Neutrophil (primary cell): ENCODE measurements around the gene TRABD2B.

Experiments
- H3K27ac ChIP-seq: fragments of 200-600 bp; sonication (generic); 2 replicates; pipeline ENCODE4 v1.5.1; 2016; ENCODE audit warnings: mild to moderate bottlenecking, moderate library complexity
- H3K27me3 ChIP-seq: fragments of 200-600 bp; sonication (generic); 2 replicates; pipeline ENCODE4 v1.6.0; 2016; ENCODE audit warnings: mild to moderate bottlenecking
- H3K36me3 ChIP-seq: fragments of 200-600 bp; sonication (generic); 2 replicates; pipeline ENCODE4 v1.5.1; 2017
- H3K4me1 ChIP-seq, 2 experiments: fragments of 200-600 bp in 1 of 2; sonication (generic) in 1 of 2; 1 replicate in 1 of 2; 2 replicates in 1 of 2; pipeline versions ENCODE4 v1.5.1 to v1.6.1; 2013 to 2016; ENCODE audit warnings: low read depth in 1 of 2, low read length in 1 of 2, mild to moderate bottlenecking in 1 of 2, moderate library complexity in 1 of 2; ENCODE audit not compliant: control insufficient read depth in 1 of 2, insufficient read depth in 1 of 2
- H3K4me3 ChIP-seq, 2 experiments: fragments of 200-600 bp in 1 of 2; sonication (generic) in 1 of 2; 1 replicate in 1 of 2; 2 replicates in 1 of 2; pipeline ENCODE4 v1.5.1; 2013 to 2016; ENCODE audit warnings: low read depth in 1 of 2, low read length in 1 of 2, mild to moderate bottlenecking in 1 of 2, moderate library complexity in 1 of 2
- H3K9me3 ChIP-seq: fragments of 200-600 bp; sonication (generic); 2 replicates; pipeline ENCODE4 v1.5.1; 2016
- TF ChIP-seq, protein P1 (sequence below): fragments of 200-600 bp; sonication (generic); IDR thresholded peaks from 2 replicates; pipeline ENCODE4 v1.5.1; 2016; ENCODE audit warnings: antibody characterized with exemption

TRABD2B gene

DNA sequence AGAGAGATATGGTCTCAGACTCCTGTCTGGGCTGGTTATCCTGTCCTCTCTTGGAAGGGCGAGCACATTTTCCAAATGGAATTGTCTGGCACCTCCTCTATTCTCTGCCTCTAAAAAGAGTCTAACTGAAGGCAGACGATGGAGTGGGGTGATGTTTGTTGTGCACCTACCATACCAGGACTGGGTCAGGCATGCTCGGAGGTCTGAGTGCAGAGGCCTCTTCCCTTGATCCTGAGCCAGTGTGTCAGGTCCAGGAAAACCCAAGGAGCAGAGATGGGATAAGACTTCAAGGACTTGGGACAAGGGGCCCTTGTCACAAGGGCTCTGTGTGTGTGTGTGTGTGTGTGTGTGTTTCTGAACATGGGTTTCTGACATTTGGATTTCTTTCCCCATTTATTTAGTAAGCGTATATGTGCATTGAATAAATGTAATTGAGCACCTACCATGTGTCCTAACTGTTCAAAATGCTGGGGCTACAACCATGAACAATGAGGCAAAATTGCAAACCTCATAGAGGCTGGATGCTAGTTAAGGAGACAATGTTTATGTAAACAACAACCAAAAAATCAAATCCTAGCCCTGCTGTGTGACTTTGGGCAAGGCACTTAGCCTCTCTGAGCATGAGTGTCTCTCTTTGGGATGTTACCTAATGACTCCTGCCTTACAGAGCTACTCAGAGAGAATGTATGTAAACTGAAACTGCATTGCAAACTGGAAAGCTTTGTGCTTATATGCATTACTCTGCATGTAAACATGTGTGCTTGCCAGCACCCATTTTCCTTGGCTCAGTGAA, 283.0 kb downstream of the TRABD2B start:
- Histone ChIP-seq H3K4me3 (no peak overlapping the region), H3K27me3 (peaks cover 100% of the 10 kb centered on the region), H3K27ac (no peak overlapping the region), H3K4me1 (peaks cover 0 to 8% of the 10 kb centered on the region in 2 experiments), H3K36me3 (no peaks in the 10 kb centered on the region), H3K9me3 (no peaks in the 10 kb centered on the region)
- TF ChIP-seq, protein P1, sequence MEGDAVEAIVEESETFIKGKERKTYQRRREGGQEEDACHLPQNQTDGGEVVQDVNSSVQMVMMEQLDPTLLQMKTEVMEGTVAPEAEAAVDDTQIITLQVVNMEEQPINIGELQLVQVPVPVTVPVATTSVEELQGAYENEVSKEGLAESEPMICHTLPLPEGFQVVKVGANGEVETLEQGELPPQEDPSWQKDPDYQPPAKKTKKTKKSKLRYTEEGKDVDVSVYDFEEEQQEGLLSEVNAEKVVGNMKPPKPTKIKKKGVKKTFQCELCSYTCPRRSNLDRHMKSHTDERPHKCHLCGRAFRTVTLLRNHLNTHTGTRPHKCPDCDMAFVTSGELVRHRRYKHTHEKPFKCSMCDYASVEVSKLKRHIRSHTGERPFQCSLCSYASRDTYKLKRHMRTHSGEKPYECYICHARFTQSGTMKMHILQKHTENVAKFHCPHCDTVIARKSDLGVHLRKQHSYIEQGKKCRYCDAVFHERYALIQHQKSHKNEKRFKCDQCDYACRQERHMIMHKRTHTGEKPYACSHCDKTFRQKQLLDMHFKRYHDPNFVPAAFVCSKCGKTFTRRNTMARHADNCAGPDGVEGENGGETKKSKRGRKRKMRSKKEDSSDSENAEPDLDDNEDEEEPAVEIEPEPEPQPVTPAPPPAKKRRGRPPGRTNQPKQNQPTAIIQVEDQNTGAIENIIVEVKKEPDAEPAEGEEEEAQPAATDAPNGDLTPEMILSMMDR, result no peak

DNA sequence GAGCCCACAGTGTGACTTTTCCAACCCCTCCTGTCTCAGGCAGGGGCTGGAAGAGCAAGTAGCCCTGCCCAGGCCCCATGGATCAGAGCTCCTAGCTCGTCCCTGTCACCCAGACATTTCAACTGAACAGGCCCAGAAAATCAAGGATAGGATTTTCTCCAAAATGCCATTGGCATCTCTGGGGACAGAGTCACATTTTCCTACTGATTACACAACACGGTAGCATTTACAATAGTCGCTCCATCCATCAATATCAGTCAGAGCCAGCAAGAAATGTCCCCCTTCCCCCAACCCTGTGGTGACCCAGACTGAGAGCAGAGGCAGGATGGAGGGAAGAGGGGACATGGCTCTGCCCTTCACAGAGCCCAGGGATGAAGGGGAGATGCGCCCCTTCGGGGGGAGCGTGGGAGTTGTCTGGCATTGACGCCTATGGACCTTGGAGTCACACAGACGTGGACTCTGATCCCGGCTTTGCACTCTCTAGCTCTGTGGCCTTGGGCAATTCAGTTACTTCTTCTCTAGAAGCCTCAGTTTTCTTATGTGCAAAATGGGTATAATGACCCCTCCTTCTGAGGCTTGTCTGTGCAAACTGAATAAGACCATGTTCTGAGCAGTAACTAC, 283.7 kb downstream of the TRABD2B start:
- TF ChIP-seq, protein P1, result no peak

DNA sequence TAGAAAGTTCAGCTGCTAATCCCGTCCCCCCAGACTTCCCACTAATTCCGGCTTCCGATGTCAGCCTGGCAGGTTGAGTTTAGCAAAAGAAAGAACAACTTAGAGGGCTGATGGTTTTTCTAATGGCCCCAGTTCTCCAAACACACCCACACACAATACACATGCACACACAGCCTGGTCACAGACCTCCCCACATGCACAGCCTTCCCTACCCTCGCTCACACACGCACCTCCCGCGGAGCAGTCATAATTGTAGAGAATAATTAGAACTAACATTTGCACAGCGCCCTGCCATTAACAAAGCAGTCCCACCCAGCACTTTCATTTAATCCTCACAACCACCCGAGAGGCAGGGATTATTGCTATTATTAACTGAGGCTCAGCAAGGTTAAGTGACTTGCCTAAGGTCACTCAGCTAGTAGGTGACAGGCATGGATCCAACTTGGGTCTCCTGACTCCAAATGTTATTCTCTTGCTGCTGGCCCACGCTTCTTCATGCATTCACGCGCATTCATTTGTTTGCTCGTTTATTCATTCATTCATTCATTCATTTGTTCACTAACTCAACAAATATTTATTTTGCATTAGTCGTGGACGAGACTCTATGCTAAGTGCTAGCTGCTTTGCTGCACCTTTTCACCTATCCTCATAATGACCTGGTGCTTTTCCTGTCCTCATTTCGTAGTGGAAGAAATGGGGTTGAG, 284.4 kb downstream of the TRABD2B start:
- no peak overlapping the region for H3K27ac ChIP-seq
- no peaks in the 10 kb centered on the region for H3K9me3 ChIP-seq
- H3K36me3 ChIP-seq, result no peaks in the 10 kb centered on the region
- TF ChIP-seq, protein P1, result no peak
- peaks cover 0 to 8% of the 10 kb centered on the region in 2 experiments for H3K4me1 ChIP-seq
- no peak overlapping the region for H3K4me3 ChIP-seq
- peaks cover 100% of the 10 kb centered on the region for H3K27me3 ChIP-seq

More for the DNA sequence above, 283.7 kb downstream of the TRABD2B start:
- Histone ChIP-seq H3K27me3 (peaks cover 100% of the 10 kb centered on the region), H3K36me3 (no peaks in the 10 kb centered on the region), H3K27ac (no peak overlapping the region), H3K4me3 (no peak overlapping the region), H3K4me1 (peaks cover 0 to 8% of the 10 kb centered on the region in 2 experiments), H3K9me3 (no peaks in the 10 kb centered on the region)

DNA sequence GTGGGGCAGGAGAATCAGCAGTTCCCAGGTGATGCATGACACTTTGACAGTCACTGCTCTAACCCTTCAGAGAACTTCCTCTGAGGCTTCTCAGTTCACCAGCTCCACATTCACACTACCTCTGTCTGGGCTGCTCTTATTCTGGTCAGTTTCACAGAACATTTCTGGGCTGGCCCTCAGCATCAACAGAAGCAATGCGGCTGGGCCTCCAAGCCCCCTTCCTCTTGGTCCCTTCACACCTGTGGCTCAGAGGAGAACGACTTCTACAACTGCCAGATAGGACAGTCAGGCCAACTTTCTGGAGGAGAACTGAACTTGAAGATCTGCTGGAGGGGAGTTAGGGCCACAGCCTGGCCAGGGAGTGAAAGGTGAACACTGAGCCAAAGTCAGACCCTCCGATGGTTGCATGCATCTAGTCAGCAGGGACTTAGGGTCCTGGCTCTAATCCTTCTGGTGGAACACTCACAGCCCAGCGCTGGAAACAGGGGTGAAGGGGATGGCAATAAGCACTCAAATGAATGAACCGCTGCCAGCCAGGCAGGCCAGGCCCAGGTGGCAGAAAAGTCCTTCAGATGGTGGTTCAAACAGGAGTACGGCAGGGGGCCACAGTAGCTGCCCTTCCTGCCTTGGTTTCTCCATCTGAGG, 285.2 kb downstream of the TRABD2B start:
- H3K4me1 ChIP-seq, result peaks cover 0 to 8% of the 10 kb centered on the region in 2 experiments
- TF ChIP-seq, protein P1, result no peak
- no peak overlapping the region for H3K4me3 ChIP-seq
- H3K27me3 ChIP-seq, result peaks cover 100% of the 10 kb centered on the region
- H3K36me3 ChIP-seq, result no peaks in the 10 kb centered on the region
- H3K27ac ChIP-seq, result no peak overlapping the region
- no peaks in the 10 kb centered on the region for H3K9me3 ChIP-seq

DNA sequence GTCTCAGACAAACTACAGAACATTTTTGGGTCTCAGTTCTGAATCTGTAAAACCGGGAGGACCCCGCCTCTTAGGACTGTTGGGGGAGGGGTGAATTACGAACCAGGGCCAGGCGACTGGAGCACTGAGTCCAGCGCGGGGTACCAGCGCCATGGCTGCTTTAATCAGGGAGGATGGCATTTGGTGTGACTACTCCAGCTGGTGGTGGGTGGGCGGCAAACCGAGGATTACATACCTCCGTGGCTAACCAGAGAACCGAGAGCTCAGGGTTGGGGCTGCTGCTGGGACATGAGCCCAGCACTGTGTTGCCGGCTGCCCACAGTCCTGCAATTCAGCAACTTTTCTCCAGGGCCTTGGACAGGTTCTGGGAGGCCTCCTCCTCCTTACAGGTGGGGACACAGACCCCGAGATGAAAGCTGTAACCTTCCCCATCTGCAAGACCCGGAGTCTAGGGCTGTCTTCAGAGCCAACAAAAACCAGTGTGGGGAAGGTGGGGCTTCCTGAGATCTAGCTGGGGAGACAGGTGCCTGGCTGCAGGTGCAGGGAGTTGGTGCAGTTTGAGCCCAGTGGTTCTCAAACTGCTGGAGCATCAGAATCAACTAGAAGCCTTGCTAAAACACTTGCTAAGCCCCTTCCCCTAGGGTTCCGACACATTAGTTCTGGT, 285.9 kb downstream of the TRABD2B start:
- Histone ChIP-seq H3K27me3 (peaks cover 100% of the 10 kb centered on the region), H3K4me3 (no peak overlapping the region)
- TF ChIP-seq, protein P1, result no peak

More for the DNA sequence above, 285.9 kb downstream of the TRABD2B start:
- no peaks in the 10 kb centered on the region for H3K9me3 ChIP-seq
- H3K27ac ChIP-seq, result no peak overlapping the region
- no peaks in the 10 kb centered on the region for H3K36me3 ChIP-seq
- peaks cover 0 to 8% of the 10 kb centered on the region in 2 experiments for H3K4me1 ChIP-seq
